Measurements from ENCODE around the gene APOA4. TPM values are rescaled to one million over a fixed set of nuclear protein-coding genes. Genes with fewer than 3 reads are reported as not detected.

APOA4 gene
- total and polyA plus RNA-seq, 8 donors, result 0.08 to 278 (median 0.45) TPM; not detected in 4

GRCh38 chr11:116865696-116866095 lies 42.6 kb upstream of the APOA4 start:
- 76 to 91% (median 87%) methylated on average over 1 of the region's 1 CpG for WGBS, 5 donors

GRCh38 chr11:116864531-116864930 lies 41.4 kb upstream of the APOA4 start:
- H3K36me3 ChIP-seq, result peaks cover 53 to 100% (median 100%) of the 10 kb centered on the region in 4 donors
- 93 to 96% (median 94%) methylated on average over 5 of the region's 5 CpGs for WGBS, 5 donors
- DNase-seq, result no peak

More at GRCh38 chr11:116865696-116866095, 42.6 kb upstream of the APOA4 start:
- no peaks in the 10 kb centered on the region for H3K27me3 ChIP-seq
- no peaks in the 10 kb centered on the region for H3K9me3 ChIP-seq
- intact Hi-C loops (cut with DNase I; ENCODE audit: low total_unique reads), result no loop called here
- DNase-seq, result no peak
- peaks cover 0 to 9% (median 0%) of the 10 kb centered on the region in 4 donors for H3K4me1 ChIP-seq
- no peak overlapping the region for H3K4me3 ChIP-seq
- no peak overlapping the region for H3K27ac ChIP-seq
- no peak for TF ChIP-seq CTCF (IDR thresholded peaks at IDR 0.05)
- TF ChIP-seq POLR2AphosphoS5 (IDR thresholded peaks at IDR 0.05), result no peak
- TF ChIP-seq EP300 (IDR thresholded peaks at IDR 0.05), result no peak
- no peak for TF ChIP-seq POLR2A (IDR thresholded peaks at IDR 0.05)
- peaks cover 52 to 100% (median 100%) of the 10 kb centered on the region in 4 donors for H3K36me3 ChIP-seq

GRCh38 chr11:116862951-116863350 lies 39.8 kb upstream of the APOA4 start:
- H3K4me3 ChIP-seq, result no peak overlapping the region
- no peak for TF ChIP-seq POLR2AphosphoS5 (IDR thresholded peaks at IDR 0.05)
- TF ChIP-seq EP300 (IDR thresholded peaks at IDR 0.05), result no peak
- TF ChIP-seq CTCF (IDR thresholded peaks at IDR 0.05), result no peak
- TF ChIP-seq POLR2A (IDR thresholded peaks at IDR 0.05), result no peak
- intact Hi-C loops (cut with DNase I; ENCODE audit: low total_unique reads), result no loop called here
- no peak overlapping the region for H3K27ac ChIP-seq
- H3K9me3 ChIP-seq, result no peaks in the 10 kb centered on the region
- peaks cover 66 to 100% (median 100%) of the 10 kb centered on the region in 4 donors for H3K36me3 ChIP-seq
- peaks cover 0 to 3% (median under 1%) of the 10 kb centered on the region in 4 donors for H3K4me1 ChIP-seq
- no peak for DNase-seq
- H3K27me3 ChIP-seq, result no peaks in the 10 kb centered on the region
- WGBS, 5 donors, result 86 to 98% (median 94%) methylated on average over 3 of the region's 3 CpGs

More at GRCh38 chr11:116864531-116864930, 41.4 kb upstream of the APOA4 start:
- intact Hi-C loops (cut with DNase I; ENCODE audit: low total_unique reads), result no loop called here
- no peak for TF ChIP-seq CTCF (IDR thresholded peaks at IDR 0.05)
- TF ChIP-seq POLR2A (IDR thresholded peaks at IDR 0.05), result no peak
- TF ChIP-seq EP300 (IDR thresholded peaks at IDR 0.05), result no peak
- no peak for TF ChIP-seq POLR2AphosphoS5 (IDR thresholded peaks at IDR 0.05)
- no peaks in the 10 kb centered on the region for H3K9me3 ChIP-seq
- H3K27me3 ChIP-seq, result no peaks in the 10 kb centered on the region
- no peak overlapping the region for H3K27ac ChIP-seq
- H3K4me3 ChIP-seq, result no peak overlapping the region
- H3K4me1 ChIP-seq, result peaks cover 0 to 9% (median 0%) of the 10 kb centered on the region in 4 donors

GRCh38 chr11:116862185-116862584 lies 39.1 kb upstream of the APOA4 start:
- no peak overlapping the region for H3K4me3 ChIP-seq
- DNase-seq, result peak in 1 of 2 donors; percentile 30
- 88 to 97% (median 90%) methylated on average over 3 of the region's 3 CpGs for WGBS, 5 donors
- H3K36me3 ChIP-seq, result peaks cover 63 to 100% (median 100%) of the 10 kb centered on the region in 4 donors
- H3K4me1 ChIP-seq, result peaks cover 0 to 5% (median 0%) of the 10 kb centered on the region in 4 donors
- no peak overlapping the region for H3K27ac ChIP-seq
- no peaks in the 10 kb centered on the region for H3K27me3 ChIP-seq
- no peaks in the 10 kb centered on the region for H3K9me3 ChIP-seq
- TF ChIP-seq POLR2A (IDR thresholded peaks at IDR 0.05) (no peak), POLR2AphosphoS5 (IDR thresholded peaks at IDR 0.05) (no peak), EP300 (IDR thresholded peaks at IDR 0.05) (no peak), CTCF (IDR thresholded peaks at IDR 0.05) (no peak)
- intact Hi-C loops (cut with DNase I; ENCODE audit: low total_unique reads), result no loop called here
